ENCODE data around the gene LRP2BP. TPM values are rescaled to one million over a fixed set of nuclear protein-coding genes. Genes with fewer than 3 reads are reported as not detected.
"Not testable (repeated sequence)": the region's sequence is repeated elsewhere in the genome, so short reads cannot be mapped to it uniquely, and the experiment has no call there.

Gene LRP2BP
- total and polyA plus RNA-seq, 9 donors, result 0.77 to 5.9 (median 3.0) TPM

DNA sequence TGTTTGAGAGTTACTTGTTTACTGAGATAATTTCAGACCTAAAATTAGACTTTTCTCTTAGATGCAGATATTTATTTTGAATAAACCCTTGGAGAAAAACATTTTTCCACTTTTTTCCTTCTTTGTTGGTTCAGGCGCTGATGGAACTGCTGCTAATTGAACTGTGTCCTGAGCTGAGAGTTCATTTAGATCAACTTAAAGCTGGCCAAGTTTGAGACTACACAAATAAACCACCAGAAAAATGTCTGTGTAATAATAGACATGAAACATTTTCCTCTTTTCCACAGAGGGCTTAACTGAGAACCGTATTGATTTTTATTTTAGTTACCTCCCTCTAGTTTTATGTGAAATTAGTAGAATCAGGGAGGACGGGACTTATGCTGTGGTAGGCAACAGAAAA lies 32.5 kb downstream of the LRP2BP start:
- TF ChIP-seq POLR2A (IDR thresholded peaks at IDR 0.05) (no peak), EP300 (IDR thresholded peaks at IDR 0.05) (no peak)
- TF ChIP-seq, protein P1, sequence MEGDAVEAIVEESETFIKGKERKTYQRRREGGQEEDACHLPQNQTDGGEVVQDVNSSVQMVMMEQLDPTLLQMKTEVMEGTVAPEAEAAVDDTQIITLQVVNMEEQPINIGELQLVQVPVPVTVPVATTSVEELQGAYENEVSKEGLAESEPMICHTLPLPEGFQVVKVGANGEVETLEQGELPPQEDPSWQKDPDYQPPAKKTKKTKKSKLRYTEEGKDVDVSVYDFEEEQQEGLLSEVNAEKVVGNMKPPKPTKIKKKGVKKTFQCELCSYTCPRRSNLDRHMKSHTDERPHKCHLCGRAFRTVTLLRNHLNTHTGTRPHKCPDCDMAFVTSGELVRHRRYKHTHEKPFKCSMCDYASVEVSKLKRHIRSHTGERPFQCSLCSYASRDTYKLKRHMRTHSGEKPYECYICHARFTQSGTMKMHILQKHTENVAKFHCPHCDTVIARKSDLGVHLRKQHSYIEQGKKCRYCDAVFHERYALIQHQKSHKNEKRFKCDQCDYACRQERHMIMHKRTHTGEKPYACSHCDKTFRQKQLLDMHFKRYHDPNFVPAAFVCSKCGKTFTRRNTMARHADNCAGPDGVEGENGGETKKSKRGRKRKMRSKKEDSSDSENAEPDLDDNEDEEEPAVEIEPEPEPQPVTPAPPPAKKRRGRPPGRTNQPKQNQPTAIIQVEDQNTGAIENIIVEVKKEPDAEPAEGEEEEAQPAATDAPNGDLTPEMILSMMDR (IDR thresholded peaks at IDR 0.05), result no peak
- H3K27ac ChIP-seq, result no peak overlapping the region
- DNase-seq, result no peak
- WGBS, 3 donors, result 60 to 70% (median 62%) methylated on average over 3 of the region's 3 CpGs
- H3K4me3 ChIP-seq, result no peak overlapping the region
- no peaks in the 10 kb centered on the region for H3K27me3 ChIP-seq
- no peaks in the 10 kb centered on the region for H3K9me3 ChIP-seq
- no peaks in the 10 kb centered on the region for H3K36me3 ChIP-seq
- intact Hi-C loops (cut with DNase I), result no loop called here
- no peaks in the 10 kb centered on the region for H3K4me1 ChIP-seq (ENCODE audit: insufficient read depth)

- DNase-seq; H3K36me3 ChIP-seq; H3K9me3 ChIP-seq; H3K4me3 ChIP-seq; H3K27ac ChIP-seq; H3K27me3 ChIP-seq; intact Hi-C loops (cut with DNase I); H3K4me1 ChIP-seq (ENCODE audit: insufficient read depth): not testable (repeated sequence)
- 63 to 77% (median 71%) methylated on average over 6 of the region's 6 CpGs for WGBS, 3 donors
These were observed 33.2 kb downstream of the LRP2BP start for GRCh38 chr4:185362570-185362969.

GRCh38 chr4:185361872-185362271 lies 33.9 kb downstream of the LRP2BP start:
- Histone ChIP-seq H3K27ac (no peak overlapping the region), H3K4me1 (ENCODE audit: insufficient read depth) (no peaks in the 10 kb centered on the region), H3K4me3 (no peak overlapping the region), H3K9me3 (no peaks in the 10 kb centered on the region), H3K27me3 (no peaks in the 10 kb centered on the region), H3K36me3 (no peaks in the 10 kb centered on the region)
- intact Hi-C loops (cut with DNase I), result no loop called here
- no peak for DNase-seq
- 26 to 65% (median 40%) methylated on average over 3 of the region's 3 CpGs for WGBS, 3 donors
- no peak for TF ChIP-seq EP300 (IDR thresholded peaks at IDR 0.05)

- DNase-seq, result no peak
- WGBS, 3 donors, result 92 to 95% (median 93%) methylated on average over 8 of the region's 8 CpGs
- intact Hi-C loops (cut with DNase I), result no loop called here
- Histone ChIP-seq H3K4me3 (no peak overlapping the region), H3K27me3 (no peaks in the 10 kb centered on the region), H3K4me1 (ENCODE audit: insufficient read depth) (no peaks in the 10 kb centered on the region), H3K36me3 (no peaks in the 10 kb centered on the region), H3K27ac (no peak overlapping the region), H3K9me3 (no peaks in the 10 kb centered on the region)
- TF ChIP-seq POLR2A (IDR thresholded peaks at IDR 0.05) (no peak), EP300 (IDR thresholded peaks at IDR 0.05) (no peak)
- TF ChIP-seq, protein P1 (IDR thresholded peaks at IDR 0.05), result no peak
These were observed 35.8 kb downstream of the LRP2BP start for GRCh38 chr4:185359767-185360446.

GRCh38 chr4:185358959-185359358 lies 36.8 kb downstream of the LRP2BP start:
- 44 to 67% (median 51%) methylated on average over 4 of the region's 4 CpGs for WGBS, 3 donors
- Histone ChIP-seq H3K27ac (no peak overlapping the region), H3K4me3 (no peak overlapping the region), H3K36me3 (no peaks in the 10 kb centered on the region), H3K9me3 (no peaks in the 10 kb centered on the region), H3K27me3 (no peaks in the 10 kb centered on the region), H3K4me1 (ENCODE audit: insufficient read depth) (no peaks in the 10 kb centered on the region)
- no peak for DNase-seq
- intact Hi-C loops (cut with DNase I), result no loop called here
- TF ChIP-seq POLR2A (IDR thresholded peaks at IDR 0.05) (no peak), EP300 (IDR thresholded peaks at IDR 0.05) (no peak)
- TF ChIP-seq, protein P1 (IDR thresholded peaks at IDR 0.05), result no peak
